GM18507 (cell line): ENCODE measurements around the gene DENND10.
A peak's percentile ranks its signal among the peaks of the same experiment; 100 is the strongest.
"Not testable (repeated sequence)": the region's sequence is repeated elsewhere in the genome, so short reads cannot be mapped to it uniquely, and the experiment has no call there.

Source experiments
- DNase-seq: peaks from one replicate; pipeline ENCODE4 v3.0.0; 2011; ENCODE audit warnings: low read depth; ENCODE audit not compliant: insufficient read length; ENCODE audit errors: extremely low spot score
- FAIRE-seq: peaks from 2 replicates; lab custom pipeline; 2011; peaks lifted over from hg19 to GRCh38; lab: Jason Lieb, UNC

The DENND10 gene

DNA sequence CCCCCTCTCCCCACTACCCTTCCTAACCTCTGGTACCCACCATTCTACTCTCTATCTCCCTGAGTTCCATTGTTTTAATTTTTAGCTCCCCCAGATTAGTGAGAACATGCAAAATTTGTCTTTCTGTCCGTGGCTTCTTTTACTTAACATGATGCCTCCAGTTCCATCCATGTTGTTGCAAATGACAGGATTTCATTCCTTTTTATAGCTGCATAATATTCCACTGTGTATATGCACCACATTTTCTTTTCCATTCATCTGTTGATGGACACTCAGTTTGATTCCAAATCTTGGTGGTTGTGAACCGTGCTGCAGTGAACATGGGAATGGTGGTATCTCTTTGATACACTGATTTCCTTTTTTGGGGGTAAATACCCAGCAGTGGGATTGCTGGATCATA is 22.0 kb downstream of the DENND10 start:
- DNase-seq (no peak), FAIRE-seq (no peak)

DNA sequence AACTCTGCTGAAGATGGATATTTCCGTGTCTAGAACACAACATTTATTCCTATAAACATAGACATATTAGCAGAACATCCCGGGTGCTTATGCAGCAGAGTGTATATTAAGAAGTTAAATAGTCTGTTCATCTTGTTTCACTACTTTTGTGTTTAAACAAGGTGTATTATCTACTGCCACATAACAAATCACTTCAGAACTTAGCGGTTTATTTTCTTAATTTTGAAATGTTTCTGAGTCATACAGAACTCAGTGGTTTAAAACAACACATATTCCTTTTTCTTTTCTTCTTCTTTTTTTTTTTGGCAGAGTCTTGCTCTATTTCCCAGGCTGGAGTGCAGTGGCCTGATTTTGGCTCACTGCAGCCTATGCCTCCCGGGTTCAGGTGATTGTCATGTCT is 25.8 kb downstream of the DENND10 start:
- FAIRE-seq = no peak
- no peak for DNase-seq

DNA sequence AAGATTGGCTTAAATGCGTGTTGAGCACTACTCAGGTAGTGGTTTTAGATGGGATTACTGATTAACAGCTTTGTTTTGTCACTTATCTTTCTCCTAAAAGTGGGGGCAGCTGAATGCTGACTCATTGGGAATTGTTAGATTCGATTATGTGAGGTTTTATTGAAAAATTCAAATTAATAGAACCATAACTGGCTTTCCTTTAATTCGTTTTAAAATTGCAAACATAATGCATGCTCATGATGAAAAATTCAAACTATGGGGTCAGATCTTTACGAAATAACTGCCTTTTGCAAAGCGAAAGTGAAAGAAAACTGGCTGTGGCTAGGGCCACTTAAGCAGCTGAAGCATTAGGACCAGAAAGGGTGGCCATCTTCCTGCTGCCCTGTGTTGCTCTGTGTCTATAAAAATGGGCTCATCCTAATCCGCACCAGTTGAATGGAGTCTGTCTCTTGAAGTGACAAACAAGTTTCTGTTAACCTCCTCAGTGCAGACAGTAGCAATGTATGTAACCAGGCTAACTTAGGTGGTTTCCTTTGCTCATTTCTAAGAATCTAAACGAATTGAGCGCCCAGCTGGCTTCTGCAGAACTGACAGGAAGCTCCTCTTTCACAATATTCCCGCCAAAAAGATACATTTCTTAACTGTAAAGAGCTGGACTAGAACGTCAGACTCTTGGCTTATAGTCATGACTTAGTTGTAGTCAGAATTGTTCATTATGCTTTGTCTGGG is 27.8 kb downstream of the DENND10 start:
- FAIRE-seq = peak; percentile 69
- DNase-seq = peak; percentile 20

DNA sequence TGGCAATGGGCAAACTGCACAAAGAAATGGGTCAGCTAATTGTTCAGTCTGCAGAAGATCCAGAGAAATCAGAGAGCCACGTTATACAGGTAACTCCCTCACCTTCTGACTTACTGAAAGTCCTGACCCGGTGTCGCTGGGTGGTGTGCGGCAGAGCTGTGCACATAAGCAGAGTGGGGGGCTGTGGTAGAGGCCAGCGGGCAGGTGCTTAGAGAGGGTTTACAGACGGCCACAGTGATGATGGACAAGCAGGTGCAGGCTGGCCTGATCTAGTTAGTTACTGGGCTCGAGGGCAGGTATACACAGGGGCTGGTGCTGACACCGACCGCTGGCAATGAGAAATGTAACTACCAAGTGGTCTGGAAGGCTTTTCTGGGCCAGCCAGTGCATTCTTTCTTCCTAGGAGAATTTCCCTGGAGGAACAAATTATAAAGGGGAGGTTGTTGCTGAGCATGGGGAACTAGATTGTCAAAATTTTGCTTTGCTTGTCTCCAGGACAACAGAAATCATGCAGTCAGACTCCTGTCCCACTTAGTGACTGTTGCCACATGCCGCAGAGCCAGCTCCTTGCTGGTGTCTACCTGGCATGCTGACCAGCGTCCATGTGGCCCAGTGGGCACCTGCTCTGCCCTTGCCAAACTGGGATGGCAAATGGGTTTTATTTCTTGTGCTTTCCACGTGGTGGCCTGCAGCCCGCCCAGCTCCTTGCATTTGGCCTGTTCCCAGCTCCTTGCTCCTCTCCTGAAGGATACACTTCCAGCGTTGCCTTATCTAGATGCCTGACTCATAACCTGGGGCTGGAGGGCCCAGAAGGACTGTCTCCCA is 28.8 kb downstream of the DENND10 start:
- no peak for FAIRE-seq

DNA sequence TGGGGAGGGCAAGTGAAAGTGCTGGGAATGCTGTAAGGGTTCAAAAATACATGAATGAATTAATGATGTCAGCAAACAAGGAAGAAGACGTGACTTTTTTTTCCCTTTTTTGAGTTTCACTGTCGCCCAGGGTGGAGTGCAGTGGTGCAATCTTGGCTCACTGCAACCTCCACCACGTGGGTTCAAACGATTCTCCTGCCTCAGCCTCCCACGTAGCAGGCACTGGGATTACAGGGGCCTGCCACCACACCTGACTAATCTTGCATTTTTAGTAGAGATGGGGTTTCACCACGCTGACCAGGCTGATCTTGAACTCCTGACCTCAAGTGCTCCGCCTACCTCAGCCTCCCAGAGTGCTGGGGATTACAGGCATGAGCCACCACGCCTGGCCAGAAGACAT is 30.0 kb downstream of the DENND10 start:
- DNase-seq (no peak), FAIRE-seq (no peak)

More for the DNA sequence above, 28.8 kb downstream of the DENND10 start:
- no peak for DNase-seq

DNA sequence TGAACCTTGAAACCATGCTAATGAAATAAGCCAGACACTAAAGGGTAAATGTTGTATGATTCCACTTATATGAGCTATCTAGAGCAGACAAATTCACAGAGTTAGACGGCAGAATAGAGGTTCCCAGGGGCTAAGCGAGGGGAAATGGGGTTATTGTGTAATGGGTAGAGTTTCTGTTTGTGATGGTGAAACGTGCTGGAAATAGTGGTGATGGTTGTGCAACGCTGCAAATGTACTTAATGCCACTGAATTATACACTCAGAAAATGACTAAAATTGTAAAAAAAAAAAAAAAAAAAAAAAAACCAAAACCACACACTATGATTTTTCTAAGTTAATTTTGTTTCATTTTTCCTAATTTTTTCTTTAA is 31.6 kb downstream of the DENND10 start:
- FAIRE-seq = no peak
- DNase-seq = no peak

DNA sequence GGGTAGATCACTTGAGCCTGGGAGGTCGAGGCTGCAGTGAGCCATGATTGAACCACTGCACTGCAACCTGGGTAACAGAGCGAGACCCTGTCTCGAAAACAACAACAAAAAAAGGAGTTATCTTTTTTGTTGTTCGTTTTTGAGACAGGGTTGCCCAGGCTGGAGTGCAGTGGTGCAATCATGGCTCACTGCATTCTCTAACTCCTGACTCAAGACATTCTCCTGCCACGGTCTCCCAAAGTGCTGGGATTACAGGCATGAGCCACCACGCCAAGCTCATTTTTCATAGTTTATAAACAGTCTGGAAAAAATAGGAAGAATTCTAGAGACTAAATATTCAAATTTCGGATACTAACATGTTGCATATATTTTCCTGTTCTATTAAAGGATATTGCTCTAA is 32.2 kb downstream of the DENND10 start:
- FAIRE-seq = no peak
- no peak for DNase-seq

DNA sequence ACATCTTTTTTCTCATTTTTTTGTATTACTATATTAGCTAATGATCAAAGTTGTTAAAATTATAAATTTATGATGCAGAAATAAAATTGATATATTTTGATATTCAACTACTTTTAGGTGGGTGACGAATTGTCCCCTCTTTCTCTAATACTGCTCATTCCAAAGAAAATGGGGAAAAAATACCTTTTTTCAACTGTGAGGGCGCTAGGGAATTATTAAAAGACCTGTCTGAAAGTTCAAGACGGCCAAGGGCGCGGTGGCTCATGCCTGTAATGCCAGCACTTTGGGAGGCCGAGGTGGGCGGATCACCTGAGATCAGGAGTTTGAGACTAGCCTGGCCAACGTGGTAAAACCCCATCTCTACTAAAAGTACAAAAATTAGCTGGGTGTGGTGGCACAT is 34.0 kb downstream of the DENND10 start:
- FAIRE-seq, DNase-seq: not testable (repeated sequence)

DNA sequence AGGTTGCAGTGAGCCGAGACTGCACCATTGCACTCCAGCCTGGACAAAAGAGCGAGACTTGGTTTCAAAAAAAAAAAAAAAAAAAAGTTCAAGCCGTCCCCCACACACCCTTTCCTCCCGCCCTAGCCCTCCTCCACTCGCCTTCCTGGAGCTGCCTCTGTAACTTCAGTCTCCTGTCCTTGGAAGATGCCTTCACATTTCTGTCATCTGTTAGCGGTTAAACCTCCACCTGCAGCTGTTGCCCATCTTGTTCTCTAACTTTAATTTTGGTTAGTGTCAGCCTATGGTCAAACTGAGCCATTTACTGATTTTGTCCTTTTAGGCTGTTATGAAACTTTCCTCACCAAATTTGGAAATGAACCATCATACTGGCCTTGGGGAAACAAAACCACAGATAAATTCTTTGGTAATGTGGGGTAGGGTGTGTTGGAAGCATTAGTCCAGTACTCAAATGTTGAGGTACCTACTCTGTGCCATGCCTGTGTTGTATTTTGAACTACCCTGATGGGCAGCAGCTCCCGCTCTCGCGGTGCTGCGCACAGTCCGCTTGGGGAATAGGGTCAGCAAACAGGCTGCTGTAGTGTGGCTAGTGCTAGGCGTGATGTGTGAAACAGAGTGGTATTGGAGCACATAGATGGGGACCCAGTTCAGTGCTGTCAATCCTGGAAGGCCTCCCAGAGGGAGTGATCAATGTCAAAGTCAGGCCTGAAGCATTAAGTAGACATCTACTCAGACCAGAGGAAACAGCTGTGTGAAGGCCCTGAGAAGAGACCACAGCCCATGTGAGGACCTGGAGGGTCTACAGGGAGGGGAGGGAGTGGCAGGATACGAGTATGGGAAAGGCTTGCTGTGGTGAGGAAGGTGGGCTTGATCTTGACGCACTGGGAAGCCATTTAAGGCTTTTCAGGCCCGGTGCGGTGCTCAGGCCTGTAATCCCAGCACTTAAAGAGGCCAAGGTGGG is 34.7 kb downstream of the DENND10 start:
- DNase-seq (no peak), FAIRE-seq (no peak)

DNA sequence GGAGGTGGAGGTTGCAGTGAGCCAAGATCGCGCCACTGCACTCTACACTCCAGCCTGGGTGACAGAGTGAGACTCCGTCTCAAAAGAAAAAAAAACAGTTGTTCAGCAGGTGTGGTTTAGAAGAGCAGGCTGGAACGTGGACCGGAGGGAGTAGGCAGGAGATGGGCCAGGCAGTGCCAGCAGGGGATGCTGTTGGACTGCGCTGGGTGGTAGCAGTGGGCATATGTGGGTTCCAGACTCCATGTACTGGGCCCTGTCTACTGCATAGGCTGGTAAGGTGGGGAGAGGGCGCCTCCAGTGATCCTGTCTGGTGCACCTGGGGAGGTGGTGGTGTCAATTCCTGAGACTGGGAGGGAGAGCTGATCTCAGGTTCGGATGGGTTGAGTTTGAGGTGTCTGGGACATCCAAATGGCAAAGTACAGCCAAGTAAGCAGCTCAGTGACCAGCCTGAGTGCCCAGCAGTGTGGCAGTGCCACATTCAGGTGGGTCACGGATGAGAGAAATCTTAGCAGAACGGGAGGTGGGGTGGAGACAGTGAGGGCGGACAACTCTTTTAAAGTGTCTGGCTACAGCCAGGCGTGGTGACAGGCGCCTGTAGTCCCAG is 35.7 kb downstream of the DENND10 start:
- DNase-seq (no peak), FAIRE-seq (no peak)

DNA sequence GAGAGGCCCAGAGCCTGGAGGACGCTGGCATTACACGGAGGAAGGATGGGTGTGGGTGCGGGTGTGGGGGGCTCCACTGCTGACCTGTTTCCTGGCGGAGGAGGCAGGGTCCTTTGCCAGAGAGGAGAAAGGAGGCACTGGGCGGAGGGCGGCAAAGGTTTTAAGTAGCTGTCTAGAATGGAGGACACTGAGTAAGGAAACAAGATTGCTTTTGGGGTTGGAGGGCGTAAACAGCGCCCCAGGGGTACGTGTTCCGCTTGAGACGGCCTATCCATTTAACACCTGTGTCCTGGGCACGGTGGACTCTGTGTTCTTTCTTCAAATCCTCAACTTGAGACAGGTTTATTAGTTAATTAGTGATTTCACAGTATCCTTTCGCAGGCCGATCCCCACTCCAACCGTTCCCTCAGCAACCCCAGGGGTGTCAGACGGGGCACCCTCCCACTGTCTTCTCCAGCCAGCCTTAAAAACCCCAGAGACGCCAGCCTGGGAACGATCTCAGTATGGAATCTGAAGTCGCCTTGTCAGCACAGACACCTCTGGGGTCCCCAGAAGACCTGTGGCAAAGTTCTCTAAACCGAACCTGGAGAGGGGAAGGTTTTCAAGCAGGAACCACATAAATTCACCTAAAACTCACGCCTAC is 36.8 kb downstream of the DENND10 start:
- FAIRE-seq (no peak), DNase-seq (no peak)

DNA sequence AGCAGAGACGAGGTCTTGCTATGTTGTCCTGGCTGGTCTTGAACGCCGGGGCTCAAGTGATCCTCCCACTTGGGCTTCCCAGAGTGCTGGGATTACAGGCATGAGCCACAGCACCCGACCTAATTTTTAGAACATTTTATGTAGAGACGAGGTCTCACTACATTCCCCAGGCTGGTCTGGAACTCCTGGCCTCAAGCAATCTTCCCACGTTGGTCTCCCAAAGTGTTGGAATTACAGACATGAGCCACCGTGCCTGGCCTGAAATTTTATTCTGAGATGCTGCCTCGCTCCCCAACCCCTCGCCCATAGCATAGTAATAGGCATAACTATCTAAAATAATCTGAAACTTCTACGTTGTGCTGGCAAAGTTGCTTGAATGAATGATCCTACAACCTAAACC is 39.7 kb downstream of the DENND10 start:
- DNase-seq (no peak), FAIRE-seq (no peak)

DNA sequence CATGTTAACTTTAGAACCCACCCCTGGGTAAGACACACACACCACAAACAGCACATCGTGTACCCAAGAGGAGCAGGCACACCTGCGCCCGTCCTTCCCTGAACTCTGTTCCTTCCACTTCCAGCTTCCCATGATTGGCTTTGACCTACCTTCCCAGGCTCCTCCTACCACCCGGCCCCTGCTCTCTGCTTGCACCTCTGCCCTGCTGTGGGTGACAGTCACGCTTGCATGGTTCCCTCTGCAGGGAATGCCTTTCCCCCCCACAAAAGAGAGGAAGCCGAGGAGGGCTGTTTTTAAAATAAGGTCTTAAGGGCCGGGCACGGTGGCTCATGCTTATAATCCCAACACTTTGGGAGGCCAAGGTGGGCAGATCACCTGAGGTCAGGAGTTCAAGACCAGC is 45.2 kb downstream of the DENND10 start:
- FAIRE-seq = no peak
- no peak for DNase-seq

DNA sequence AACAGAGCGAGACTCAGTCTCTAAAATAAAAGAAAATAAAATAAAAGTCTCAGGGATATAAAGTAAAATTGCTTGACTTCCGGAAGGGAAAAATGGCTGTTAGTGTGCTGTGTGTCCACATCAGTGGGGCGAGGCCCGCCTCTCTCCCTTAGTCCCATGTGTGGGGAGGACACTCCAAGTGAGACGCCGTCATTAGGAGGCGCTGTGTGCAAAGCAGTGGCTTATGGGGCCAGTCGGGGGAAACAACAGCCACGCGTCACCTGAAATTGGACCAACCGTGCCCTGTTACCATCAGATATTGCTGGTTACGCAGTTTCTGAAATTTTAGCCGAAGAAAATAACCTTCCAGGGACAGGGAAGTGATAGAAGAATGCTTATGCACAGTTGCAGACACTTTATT is 45.8 kb downstream of the DENND10 start:
- no peak for DNase-seq
- FAIRE-seq = no peak

DNA sequence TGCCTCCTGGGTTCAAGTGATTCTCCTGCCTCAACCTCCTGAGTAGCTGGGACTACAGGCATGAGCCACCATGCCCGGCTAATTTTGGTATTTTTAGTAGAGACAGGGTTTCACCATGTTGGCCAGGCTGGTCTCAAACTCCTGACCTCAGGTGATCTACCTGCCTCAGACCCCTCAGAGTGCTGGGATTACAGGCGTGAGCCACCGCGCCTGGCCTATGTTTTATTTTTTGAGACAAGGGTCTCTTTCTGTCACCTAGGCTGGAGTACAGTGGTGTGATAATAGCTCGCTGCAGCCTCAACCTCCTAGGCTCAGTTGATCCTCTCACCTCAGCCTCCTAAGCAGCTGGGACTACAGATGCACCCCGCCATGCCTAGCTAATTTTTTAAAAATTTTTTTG is 47.7 kb downstream of the DENND10 start:
- not testable (repeated sequence) for DNase-seq, FAIRE-seq

DNA sequence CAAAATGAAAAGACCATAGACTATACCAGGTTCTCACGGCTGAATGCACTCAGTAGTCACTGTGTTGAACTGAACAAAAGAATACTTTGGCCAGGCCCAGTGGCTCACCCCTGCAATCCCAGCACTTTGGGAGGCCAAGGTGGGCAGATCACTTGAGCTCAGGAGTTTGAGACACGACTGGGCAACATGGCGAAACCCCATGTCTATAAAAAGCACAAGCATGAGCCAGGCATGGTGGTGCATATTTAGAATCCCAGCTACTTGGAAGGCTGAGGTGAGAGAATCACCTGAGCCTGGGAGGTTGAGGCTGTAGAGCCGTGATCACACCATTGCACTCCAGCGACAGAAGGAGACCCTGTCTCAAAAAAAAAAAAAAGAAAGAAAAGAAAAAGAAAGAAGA is 49.1 kb downstream of the DENND10 start:
- DNase-seq (no peak), FAIRE-seq (no peak)

DNA sequence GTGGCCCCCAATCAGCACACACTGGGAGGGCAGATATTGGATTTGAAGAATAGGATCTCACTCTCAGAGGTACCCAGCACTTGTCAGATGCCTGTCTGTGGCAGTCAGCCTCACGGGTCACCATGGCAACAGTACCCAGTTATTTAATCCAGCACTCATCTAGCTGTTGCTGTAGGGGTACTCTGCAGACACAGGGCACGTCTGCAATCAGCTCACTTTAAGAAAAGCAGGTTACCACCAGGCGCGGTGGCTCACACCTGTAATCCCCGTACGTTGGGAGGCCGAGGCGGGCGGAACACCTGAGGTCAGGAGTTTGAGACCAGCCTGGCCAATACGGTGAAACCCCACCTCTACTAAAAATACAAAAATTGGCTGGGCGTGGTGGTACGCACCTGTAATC is 49.7 kb downstream of the DENND10 start:
- DNase-seq (no peak), FAIRE-seq (no peak)

DNA sequence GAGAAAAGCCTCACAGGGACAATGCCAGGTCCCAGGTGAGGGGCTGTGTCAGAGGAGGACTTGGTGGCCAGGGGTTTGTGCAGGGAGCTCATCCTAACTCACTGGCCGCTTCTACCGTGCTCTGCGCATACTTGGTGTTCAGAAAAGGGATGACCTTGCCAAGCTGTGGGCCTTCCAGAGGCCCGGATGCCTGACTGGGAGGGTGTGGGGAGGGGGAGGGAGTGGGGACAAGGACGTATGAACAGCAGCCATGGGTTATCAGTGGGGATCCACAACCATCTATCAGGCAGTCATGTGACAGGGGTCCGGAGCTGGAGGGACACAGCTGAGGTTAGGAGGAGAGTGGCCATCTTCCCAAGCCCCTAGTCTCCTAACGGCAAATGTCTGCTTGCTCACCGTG is 55.4 kb downstream of the DENND10 start:
- DNase-seq = no peak
- no peak for FAIRE-seq
